ENCODE results near the gene PTPN13.

GRCh38 chr4:86834901-86835300, 240.8 kb downstream of the PTPN13 start:
- TF ChIP-seq, protein P1, sequence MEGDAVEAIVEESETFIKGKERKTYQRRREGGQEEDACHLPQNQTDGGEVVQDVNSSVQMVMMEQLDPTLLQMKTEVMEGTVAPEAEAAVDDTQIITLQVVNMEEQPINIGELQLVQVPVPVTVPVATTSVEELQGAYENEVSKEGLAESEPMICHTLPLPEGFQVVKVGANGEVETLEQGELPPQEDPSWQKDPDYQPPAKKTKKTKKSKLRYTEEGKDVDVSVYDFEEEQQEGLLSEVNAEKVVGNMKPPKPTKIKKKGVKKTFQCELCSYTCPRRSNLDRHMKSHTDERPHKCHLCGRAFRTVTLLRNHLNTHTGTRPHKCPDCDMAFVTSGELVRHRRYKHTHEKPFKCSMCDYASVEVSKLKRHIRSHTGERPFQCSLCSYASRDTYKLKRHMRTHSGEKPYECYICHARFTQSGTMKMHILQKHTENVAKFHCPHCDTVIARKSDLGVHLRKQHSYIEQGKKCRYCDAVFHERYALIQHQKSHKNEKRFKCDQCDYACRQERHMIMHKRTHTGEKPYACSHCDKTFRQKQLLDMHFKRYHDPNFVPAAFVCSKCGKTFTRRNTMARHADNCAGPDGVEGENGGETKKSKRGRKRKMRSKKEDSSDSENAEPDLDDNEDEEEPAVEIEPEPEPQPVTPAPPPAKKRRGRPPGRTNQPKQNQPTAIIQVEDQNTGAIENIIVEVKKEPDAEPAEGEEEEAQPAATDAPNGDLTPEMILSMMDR (IDR thresholded peaks at IDR 0.05): no peak
- TF ChIP-seq EZH2phosphoT487 (IDR thresholded peaks at IDR 0.05) (no peak), EZH2 (IDR thresholded peaks at IDR 0.05) (no peak)
